Skin of body (tissue), 2 donors: ENCODE results near the gene CYP24A1. TPM values are rescaled to one million over a fixed set of nuclear protein-coding genes. Genes with fewer than 3 reads are reported as not detected.

Source experiments
- DNase-seq: peaks from one replicate; lab custom pipeline; 2025; lab: John Stamatoyannopoulos, UW
- total RNA-seq: library from RNA; depleted of rRNA; stranded (reverse); fragments of >200 nt; gene quantifications from one replicate; pipeline ENCODE4 v1.2.3, GENCODE V29; 2014

Gene CYP24A1
- total RNA-seq, 1 donor from 2014 or later = 1.3 TPM

DNA sequence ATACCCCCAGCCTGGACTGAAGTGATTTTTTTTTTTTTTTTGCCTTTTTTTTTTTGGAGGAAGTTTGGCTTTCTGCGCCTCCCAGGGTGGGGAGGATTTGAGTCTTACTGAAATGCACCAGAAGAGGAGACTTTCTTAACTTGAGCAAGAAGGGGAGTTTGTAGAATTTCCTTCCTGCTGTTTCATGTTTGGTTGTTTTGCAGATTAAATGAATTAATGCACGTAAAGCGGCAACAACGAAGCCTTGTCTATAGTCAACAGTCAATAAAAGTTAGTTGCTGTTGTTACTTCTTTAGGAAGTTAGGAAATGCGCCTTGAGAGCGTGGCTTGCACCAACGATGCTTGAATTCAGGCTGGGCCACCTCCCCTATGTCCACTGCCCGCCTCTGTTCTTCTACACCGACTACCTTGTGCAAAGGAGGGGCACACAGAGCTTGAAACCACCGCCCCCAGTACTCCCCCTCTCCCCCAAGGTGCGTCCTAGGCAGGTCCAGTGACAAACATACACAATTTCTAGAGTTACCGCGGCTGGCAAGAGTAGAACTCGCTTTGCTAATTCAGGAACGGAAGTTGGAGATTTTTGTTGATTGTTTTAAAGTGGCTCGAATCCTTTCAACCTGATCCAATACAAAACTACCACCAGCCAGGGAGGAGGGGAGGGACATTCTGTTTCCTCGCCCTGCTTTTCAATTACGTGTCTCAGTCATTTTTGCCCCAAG is 830 bp upstream of the CYP24A1 start:
- DNase-seq = no peak

DNA sequence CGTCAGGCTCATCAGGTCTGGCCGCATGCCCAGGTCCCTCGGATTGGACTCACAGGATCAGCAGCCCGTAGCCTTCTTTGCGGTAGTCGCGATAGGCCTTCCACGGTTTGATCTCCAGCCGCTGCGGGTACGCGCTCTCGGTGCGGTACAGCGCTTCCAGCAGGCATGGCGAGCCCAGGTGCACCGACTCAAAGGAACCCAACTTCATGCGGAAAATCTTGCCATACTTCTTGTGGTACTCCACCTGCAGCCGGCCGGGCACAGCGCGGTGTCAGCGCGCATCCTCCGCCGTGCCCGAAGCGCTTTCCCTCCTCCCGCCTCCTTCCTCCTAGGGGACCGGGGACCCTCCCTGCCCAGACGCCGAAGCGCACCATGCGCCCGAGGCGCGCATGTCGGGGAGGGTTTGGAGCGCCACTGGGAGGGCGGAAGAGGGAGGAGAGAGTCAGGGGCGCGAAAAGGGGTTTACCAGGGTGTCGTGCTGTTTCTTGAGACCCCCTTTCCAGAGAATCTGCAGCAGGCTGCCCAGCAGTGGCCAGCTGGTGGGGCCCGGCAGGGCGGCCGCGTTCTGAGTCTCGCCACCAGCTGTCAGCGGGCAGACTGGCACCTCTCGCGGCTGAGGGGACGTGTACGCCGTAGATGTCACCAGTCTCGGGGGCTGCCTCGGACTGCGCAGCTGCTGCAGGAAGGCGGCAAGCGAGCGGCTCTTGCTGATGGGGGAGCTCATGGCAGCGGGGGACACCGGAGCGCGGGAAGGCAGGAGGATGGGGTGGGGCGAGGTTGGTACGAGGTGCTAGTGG is 732 bp downstream of the CYP24A1 start:
- DNase-seq = no peak

DNA sequence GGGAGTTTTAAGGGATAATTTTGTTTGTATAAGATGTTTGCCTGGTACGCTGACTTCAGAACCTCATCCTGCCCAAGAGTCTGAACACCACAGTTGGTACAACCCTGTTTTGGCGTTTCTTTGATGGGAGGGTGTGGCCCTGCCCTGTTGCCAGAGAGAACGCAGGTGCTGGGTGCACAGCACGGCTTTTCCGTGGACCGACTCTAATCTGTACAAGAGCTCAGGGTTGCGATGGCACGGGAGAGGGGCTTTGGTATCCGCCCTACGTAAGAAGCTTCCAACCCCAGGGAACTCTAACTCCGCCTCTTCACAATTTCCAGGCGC is 1.3 kb downstream of the CYP24A1 start:
- no peak for DNase-seq

DNA sequence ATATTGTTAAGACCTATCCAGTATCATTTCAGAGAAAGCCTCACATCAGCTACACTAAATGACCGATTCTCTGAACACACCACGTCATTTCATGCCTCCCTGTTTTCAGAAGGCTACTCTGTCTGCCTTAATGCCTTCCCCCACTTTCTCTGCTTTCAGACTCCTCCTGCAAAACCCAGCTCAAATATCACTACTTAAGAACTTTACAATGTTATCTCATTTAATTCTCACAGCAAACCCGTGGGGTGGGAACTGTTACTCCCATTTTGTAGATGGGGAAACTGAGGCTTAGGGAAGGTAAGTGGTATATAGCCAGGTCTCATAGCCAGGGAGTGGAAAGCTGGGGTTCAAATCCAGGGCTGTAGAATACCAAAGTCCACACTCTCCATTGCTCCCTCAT is 2.8 kb downstream of the CYP24A1 start:
- DNase-seq = no peak

DNA sequence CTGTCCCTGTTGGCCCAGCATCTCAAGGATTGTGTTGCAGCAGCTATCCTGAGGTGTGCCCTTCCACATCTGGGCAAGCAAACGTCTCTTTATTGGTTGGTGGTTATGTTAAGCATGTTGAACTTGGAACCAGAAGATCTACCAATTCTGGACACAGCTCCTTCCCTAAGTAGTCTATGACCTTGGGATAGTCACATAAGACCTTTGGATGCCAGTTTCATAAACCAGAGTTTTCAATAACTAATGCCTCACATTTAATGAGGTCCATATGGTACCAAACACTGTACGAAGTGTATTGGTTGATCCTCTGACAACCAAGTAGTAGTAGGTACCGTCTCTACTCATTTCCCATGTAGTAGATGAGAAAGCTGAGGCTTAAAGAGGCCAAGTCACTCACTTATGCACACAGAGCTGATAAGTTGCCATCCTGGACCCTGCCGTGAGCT is 3.7 kb downstream of the CYP24A1 start:
- DNase-seq = no peak

DNA sequence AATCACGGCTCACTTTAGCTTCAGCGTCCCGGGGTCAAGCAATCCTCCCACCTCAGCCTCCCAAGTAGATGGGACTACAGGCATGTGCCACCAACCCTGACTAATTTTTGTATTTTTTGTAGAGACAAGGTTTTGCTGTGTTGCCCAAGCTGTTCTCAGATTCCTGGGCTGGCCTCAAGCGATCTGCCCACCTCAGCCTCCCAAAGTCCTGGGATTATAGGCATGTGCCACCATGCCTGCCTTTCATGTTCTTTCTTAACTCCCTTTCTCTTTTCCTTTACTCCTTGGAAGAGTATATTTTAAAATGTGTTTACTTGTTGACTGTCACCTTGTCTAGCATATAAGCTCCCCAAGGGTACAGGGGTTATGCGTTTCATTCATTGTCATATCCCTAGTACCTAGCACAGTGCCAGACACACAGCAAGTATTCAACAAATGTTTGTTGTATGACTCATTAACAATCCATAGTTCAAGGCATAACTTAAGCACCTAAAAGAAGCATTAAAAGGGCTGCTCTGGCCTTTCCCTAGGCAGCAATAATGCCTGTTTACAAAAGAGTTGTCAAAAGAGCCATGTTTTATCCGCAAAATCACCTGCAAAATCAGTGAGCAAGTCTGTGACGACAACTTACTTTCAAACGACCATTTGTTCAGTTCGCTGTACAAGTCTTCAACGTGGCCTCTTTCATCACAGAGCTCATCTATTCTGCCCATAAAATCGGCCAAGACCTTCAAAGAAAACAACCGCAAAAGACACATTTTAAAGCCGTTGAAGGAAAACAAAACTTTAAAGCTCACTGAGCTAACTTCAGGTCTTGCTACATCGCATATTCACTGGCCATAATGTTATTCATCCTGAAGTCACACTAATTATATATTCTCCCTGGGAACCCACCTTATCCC is 4.6 kb downstream of the CYP24A1 start:
- no peak for DNase-seq

DNA sequence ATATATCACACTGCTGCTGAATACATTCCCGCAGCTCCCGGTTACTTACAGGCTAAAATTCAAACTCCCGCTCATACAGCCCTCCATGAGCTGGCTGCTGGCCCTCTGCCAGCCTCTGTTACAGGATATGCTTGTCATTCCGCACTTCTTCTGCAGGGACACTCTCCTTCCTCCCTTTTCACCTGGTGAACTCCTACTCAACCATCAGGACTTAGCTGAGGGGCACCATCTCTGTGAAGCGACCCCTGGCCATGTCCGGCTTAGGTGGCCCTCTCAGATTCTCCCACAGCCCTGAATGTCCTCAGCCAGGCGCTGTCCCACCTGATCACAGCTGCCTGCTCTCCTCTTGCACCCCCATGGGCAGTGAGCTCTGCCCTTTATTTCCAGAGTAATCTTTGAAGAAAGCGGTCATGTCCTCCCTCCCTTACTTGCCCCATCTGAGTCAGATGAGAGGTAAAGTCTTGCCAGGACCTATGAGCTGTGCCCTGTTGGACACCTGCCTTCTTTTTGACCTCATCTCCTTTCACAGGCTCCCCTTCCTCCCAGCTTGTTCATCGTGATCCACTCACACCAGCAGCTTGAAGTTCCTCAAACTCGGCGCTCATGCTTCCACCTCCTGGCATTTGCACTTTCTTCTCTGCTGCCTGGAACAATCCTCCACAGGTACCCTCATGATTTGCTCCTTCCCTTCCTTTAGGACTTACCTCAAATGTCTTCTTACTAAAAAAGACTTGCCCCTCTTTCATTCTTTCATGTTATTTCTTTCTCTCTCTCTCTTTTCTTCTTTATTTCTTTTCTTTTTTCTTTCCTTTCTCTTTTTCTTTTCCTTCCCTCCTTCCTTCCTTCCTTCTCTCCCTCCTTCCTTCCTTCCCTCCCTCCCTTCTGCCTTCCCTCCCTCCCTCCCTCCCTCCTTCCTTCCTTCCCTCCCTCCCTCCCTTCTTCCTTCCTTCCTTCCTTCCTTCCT is 5.6 kb downstream of the CYP24A1 start:
- no peak for DNase-seq

DNA sequence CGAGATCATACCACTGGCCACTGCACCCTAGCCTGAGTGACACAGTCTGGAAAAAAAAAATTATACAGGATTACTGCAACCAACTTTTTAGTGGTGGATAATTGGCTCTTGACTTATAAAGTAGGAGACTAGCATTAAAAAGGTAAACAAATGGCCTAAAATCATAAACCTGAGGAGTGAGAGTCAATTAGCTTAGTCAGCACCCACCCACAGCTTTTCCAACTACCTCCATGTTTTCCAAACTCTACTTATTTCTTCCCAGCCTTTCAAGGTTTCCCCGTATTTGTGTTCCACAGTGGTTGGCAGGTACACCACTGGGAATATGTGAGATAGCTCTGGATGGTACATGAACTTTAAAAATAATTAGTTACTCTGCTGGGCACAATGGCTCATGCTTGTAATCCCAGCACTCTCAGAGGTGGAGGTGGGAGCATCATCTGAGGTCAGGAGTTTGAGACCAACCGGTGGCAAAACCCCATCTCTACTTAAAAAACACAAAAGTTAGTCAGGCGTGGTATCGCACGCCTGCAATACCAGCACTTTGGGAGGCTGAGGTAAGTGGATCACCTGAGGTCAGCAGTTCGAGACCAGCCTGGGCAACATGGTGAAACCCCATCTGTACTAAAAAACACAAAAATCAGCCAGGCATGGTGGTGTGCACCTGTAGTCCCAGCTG is 6.7 kb downstream of the CYP24A1 start:
- DNase-seq = no peak

DNA sequence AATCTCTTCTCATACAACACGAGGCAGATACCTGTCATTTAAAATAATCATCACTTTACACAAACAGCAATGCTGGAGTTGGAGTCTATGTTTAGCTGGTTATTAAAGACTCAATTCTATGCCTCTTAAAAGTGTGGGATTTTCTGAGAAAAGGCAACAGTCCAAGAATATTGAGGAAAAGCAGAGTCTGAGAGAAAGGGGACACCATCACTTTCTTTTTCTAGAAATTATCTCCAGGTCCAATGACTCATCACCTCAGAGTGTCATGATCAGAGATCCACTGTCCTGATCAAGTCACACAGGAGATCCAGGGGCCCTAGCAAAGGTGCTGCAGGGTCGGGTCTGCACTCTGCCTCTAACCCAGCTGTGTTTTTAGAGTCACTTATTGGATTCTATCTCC is 8.0 kb downstream of the CYP24A1 start:
- DNase-seq = no peak

DNA sequence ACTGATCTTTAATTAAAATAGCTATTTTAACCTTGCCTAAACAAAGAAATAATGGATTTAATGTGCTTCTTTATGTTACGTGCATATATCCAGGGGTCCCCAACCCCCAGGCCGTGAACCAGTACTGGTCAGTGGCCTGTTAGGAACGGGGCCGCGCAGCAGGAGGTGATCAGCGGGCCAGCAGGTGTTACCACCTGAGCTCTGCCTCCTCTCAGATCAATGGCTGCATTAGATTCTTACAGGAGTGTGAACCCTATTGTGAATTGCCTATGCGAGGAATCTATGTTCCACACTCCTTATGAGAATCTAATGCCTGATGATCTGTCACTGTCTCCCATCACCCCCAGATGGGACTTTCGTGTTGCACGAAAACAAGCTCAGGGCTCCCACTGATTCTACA is 8.8 kb downstream of the CYP24A1 start:
- no peak for DNase-seq

DNA sequence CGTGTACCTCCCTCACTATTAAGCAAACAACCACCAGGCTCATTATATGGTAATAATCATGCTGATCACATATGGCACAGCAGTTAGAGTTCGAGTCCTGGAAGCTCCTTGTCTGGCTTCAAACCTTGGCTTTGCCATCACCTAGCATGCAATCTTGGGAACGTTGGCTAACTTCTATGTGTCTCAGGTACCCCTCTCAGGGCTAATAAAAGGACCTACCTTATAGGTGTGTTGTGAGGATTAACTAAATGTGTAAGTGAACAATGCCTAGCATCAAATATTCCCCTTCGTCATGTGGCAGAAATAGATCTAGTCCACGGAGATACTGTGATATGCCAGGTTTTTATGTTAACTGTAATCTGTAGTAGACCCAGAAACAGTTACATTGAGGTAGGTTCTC is 10.4 kb downstream of the CYP24A1 start:
- DNase-seq = no peak

DNA sequence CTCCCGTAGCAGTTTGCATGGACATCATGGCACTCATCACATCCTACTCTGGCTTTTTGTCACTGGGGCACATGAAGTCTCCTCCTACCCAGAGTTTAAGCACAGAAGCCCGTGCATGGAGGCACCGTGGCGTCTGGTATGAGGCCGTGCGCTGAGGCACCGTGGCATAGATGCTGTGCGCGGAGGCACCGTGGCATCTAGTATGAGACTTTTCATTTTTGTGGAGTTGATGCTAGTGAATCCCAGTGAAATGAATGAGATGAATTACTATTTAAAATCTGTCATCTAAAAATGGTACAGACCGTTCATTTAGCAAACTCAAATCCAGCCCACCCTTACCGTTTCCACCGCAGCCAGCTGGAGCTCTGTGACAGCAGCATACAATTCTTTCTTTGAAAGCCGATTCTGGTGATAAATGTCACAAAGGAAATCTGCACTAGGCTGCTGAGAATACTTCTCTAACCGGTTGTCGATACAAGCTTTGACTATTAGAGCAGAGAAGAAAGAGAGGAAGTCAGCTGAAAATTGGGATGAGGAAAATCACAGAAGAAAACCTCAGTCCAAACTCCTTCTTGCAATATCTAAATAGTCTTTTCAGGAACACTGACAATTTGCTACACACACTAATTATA is 11.3 kb downstream of the CYP24A1 start:
- no peak for DNase-seq

DNA sequence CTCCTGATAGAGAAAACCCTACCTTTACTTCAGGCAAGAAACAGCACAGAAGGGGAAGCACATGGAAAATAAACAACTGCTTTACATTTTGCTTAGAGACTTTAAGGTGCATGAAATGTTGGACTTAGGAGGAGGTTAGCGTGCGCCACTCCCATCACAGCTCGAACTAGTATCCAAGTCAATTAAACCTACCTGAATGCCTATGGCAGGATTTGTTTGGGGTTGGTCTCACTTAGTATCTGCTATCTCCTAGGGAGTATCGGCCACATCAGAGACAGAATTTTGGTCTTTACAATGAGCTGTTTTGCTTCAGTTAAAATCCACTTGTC is 12.0 kb downstream of the CYP24A1 start:
- DNase-seq = no peak

DNA sequence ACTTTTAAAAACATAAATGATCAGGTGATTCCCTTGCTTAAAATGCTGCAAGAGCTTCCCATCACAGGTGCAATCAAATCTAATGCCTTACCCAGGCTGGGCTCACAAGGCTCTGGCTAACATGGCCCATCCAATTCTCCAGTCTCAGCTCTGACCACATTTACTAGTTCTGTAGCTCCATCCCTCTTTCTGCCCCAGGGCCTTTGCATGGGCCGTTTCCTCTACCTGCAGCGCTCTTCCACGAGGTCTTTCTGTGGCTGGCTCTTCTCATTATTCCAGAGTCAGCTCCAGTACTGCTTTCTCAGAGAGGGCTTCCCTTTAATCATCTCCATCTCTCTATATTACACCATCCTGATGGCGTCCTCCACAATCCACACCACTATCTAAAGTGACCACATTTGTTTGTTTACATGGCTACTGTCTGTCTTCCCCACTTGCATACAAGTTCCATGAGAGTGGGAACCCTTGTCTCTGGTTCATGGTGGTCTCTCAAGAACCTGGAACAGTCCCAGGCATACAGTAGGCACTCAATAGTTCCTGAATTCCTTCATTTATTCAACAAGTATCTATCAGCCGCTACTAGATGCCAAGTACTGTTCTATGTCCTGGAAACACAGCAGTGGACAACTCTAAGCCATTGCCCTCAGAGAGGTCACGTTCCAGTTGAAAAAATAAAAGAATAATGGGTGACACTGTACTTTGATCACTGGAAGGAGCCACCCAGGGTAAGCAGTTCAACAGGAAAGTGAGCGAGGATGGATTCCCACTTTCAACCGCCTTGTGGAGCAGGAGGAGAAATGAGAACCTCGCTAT is 12.6 kb downstream of the CYP24A1 start:
- DNase-seq = no peak

DNA sequence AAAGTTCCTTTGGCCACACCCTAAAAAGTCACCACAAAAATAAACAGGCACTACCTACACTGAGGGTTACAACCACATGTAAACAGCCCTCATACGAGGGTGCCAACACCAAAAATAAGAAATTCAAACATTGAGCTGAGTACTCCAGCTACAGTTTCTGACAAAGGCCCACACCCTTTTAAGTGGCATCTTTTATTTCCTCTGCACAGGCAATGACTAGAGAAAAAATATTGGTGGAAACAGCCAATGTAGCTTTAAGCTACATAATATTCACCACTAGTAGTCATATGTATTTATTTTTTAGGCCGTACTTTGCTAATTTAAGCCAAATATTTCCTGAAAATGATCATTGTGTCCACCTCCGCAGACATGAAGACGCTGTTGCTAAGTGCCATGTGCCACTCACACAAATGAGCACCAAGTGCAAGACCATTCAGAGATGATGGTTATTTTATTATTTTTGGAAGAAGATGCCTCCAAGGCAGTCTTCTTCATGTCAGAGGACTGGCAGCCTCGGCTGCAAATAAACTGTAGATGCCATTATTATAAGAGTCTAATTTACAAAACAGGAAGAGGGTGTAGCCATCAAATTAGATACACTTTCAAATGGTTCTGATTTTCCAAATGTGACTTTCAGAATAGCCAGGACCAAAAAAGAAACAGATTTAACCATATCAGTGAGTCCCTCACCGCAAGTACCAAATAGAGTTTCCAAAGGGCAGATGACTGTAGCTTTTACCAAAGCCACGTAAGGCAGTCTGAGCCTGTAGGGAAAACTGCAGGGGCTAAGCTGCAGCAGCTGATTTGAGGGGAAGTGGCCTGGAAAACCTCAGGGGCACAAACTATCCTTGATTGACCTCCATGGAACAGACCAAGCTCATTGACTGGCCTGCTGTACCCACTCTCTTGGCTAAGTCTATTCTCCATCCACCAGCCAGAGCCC is 13.4 kb downstream of the CYP24A1 start:
- DNase-seq = no peak

DNA sequence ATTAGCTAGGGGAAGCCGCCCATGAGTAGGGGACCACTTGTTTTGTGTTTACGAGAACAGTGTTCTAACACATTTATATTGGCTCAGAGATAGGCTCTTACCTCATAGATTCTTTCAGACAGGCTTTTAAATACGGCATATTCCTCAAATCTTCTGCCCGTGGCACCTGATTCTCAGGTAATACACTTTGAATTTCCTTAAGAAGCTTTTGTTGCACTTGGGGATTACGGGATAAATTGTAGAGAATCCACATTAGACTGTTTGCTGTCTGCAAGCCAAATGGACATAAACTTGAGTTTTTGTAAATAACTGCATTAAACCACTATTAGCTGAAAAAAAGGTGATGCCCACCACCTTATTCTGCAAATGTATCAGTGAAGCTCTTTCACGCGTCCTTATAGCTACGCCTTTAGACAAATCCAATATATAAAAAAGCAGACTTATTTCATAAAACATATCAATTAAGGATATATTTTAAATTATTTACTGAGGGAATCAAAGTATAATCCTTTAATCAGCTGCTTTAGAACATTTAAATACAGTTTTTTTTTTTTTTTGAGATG is 14.8 kb downstream of the CYP24A1 start:
- DNase-seq = no peak

DNA sequence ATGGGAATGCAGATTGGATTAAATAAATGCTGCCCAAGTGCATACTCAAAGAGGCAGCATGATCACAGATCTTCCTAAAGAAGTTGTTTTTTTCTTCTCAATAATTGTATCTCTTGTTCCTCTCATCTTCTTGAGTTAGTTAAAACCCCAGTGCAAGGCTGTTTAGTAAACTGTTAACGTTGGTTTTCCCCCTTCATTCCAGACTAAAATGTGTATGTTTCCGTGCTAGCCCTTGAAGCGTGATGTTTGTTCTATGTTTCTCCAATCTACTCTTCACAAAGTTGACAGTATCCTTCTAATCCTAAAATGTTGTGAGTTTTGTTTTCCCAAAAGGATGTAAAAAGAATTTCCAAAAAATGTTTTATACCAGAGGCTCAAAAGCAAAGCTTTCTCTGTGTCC is 15.6 kb downstream of the CYP24A1 start:
- no peak for DNase-seq
